Measurements from ENCODE around the gene ORAI2.

ORAI2 gene

DNA sequence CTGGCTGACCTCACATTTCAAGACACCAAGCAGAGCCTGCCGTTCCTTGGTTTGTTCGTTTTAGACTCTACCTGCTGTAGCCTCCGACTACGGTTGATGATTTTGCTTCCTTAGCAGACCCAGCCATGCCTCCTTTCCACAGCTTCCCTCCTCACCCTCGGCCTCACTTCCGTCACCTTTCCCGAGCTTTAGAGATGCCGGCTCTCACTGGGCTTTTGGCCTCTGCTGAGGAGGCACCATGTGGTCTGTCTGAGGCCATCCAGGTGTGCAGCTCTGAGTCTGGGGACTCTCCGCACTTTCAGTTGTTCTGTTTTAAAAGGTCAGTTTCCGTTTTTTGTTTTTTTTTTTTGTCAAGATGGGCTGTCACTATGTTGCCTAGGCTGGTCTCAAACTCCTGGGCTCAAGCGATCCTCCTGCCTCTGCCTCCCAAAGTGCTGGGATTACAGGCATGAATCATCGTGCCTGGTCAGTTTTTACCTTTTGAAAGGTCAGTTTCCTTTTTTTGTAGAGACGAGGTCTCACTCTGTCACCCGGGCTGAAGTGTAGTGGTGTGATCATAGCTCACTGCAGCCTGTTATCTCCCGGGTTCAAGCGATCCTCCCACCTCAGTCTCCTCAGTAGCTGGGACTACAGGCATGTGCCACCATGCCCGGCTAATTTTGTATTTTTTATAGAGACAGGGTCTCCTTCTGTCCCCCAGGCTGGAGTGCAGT is 11.7 kb downstream of the ORAI2 start:
- TF ChIP-seq, protein P1, sequence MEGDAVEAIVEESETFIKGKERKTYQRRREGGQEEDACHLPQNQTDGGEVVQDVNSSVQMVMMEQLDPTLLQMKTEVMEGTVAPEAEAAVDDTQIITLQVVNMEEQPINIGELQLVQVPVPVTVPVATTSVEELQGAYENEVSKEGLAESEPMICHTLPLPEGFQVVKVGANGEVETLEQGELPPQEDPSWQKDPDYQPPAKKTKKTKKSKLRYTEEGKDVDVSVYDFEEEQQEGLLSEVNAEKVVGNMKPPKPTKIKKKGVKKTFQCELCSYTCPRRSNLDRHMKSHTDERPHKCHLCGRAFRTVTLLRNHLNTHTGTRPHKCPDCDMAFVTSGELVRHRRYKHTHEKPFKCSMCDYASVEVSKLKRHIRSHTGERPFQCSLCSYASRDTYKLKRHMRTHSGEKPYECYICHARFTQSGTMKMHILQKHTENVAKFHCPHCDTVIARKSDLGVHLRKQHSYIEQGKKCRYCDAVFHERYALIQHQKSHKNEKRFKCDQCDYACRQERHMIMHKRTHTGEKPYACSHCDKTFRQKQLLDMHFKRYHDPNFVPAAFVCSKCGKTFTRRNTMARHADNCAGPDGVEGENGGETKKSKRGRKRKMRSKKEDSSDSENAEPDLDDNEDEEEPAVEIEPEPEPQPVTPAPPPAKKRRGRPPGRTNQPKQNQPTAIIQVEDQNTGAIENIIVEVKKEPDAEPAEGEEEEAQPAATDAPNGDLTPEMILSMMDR (IDR thresholded peaks at IDR 0.05; ENCODE audit: control insufficient read depth, insufficient read depth, low read depth, low read length, missing control alignments), result no peak
- no peak overlapping the region for H3K4me3 ChIP-seq (ENCODE audit: control insufficient read depth, low read depth, low read length)
- no peak for DNase-seq (ENCODE audit: low read depth)

DNA sequence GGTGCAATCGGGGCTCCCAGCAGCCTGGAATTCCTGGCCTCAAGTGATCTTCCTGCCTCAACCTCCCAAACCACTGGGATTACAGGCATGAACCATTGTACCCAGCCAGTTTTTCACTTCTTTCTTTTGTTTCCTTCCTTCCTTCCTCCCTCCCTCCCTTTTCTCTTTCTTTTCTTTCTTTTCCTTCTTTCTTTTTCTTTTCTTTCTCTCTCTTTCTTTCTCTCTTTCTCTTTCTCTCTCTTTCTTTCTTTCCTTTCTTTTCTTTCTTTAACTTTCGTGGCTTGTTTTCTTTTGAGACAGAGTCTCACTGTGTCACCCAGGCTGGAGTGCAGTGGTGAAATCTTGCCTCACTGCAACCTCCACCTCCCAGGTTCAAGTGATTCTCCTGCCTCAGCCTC is 12.3 kb downstream of the ORAI2 start:
- no peak overlapping the region for H3K4me3 ChIP-seq (ENCODE audit: control insufficient read depth, low read depth, low read length)
- TF ChIP-seq, protein P1 (IDR thresholded peaks at IDR 0.05; ENCODE audit: control insufficient read depth, insufficient read depth, low read depth, low read length, missing control alignments), result no peak
- DNase-seq (ENCODE audit: low read depth), result no peak

DNA sequence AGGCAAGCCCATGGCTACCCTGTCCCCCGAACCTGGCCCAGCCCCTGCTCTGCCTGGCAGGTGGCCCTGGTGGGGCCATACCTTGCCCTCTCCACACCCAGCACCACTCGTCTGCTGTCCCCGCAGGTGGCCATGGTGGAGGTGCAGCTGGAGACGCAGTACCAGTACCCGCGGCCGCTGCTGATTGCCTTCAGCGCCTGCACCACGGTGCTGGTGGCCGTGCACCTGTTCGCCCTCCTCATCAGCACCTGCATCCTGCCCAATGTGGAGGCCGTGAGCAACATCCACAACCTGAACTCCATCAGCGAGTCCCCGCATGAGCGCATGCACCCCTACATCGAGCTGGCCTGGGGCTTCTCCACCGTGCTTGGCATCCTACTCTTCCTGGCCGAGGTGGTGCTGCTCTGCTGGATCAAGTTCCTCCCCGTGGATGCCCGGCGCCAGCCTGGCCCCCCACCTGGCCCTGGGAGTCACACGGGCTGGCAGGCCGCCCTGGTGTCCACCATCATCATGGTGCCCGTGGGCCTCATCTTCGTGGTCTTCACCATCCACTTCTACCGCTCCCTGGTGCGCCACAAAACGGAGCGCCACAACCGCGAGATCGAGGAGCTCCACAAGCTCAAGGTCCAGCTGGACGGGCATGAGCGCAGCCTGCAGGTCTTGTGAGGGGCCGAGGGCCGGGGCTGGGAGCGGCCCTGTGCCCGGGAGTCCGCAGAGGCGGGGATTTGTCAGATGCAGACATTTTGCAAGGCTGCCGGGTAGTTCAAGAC is 13.2 kb downstream of the ORAI2 start:
- no peak for DNase-seq (ENCODE audit: low read depth)
- TF ChIP-seq, protein P1 (IDR thresholded peaks at IDR 0.05; ENCODE audit: control insufficient read depth, insufficient read depth, low read depth, low read length, missing control alignments), result no peak
- no peak overlapping the region for H3K4me3 ChIP-seq (ENCODE audit: control insufficient read depth, low read depth, low read length)

DNA sequence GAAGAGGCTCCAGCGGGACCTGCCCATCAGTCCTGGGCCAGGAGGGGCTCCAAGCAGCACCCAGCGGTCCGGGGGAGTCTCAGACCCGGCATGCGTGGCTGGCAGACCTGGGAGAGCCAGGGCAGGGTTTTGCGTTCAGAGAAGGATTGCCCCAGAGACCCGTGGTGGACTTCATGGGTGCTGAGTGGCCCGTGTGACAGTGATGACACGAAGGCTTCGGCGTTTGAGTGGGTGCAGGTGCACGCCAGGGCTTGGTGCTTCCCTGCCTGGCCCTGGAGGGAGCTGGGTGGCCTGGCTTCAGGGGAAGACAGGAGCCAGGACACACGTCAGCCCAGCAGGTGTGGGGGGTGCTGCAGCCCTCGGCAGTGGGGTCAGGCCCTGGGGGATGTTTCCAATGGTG is 13.9 kb downstream of the ORAI2 start:
- H3K4me3 ChIP-seq (ENCODE audit: control insufficient read depth, low read depth, low read length), result no peak overlapping the region
- TF ChIP-seq, protein P1 (IDR thresholded peaks at IDR 0.05; ENCODE audit: control insufficient read depth, insufficient read depth, low read depth, low read length, missing control alignments), result no peak
- DNase-seq (ENCODE audit: low read depth), result no peak

DNA sequence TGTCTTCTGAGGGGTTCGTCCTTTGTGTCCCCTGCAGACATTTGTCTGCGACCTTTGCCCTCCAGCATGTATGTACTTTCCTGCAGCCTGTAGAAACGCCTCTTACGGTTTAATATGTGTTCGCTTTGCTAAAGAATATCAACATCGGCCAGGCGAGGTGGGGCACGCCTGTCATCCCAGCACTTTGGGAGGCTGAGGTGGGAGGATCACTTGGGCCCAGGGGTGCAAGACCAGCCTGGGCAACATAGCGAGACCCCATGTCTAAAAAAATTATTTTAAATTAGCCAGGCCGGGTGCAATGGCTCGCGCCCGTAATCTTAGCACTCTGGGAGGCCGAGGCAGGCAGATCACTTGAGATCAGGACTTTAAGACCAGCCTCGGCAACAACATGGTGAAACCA is 15.8 kb downstream of the ORAI2 start:
- TF ChIP-seq, protein P1 (IDR thresholded peaks at IDR 0.05; ENCODE audit: control insufficient read depth, insufficient read depth, low read depth, low read length, missing control alignments), result no peak
- no peak overlapping the region for H3K4me3 ChIP-seq (ENCODE audit: control insufficient read depth, low read depth, low read length)
- DNase-seq (ENCODE audit: low read depth), result no peak

DNA sequence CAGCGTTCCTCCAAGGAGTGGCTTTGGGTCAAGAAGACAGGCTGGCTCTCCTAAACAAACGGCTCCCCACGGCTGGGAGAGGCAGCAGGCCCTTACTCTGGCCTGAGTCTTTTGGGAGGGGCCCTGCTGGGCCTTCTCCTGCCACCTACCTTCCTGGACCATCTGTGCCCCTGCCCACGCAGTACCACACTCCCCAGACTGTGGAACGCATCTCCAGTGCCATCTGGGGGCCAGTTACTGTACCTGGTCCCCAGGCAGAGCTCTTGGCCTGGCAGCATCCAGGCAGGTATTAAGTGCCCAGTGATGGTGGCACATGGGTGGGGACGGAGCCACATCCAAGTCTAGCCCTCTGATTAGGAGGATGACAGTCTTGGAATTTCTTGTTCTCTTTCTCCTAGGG is 16.9 kb downstream of the ORAI2 start:
- DNase-seq (ENCODE audit: low read depth), result no peak
- TF ChIP-seq, protein P1 (IDR thresholded peaks at IDR 0.05; ENCODE audit: control insufficient read depth, insufficient read depth, low read depth, low read length, missing control alignments), result peak; percentile 28
- H3K4me3 ChIP-seq (ENCODE audit: control insufficient read depth, low read depth, low read length), result no peak overlapping the region
